NCI-H345 treated with DMSO at 0.1 percent for 48 hours (cell line): ENCODE measurements around the gene RYR3.

Experiments used
- DNase-seq: peaks from one replicate; lab custom pipeline; 2025; ENCODE audit not compliant: unreplicated experiment; lab: John Stamatoyannopoulos, UW

The RYR3 gene

GRCh38 chr15:33638453-33638852 is 327.7 kb downstream of the RYR3 start:
- DNase-seq = no peak

DNA sequence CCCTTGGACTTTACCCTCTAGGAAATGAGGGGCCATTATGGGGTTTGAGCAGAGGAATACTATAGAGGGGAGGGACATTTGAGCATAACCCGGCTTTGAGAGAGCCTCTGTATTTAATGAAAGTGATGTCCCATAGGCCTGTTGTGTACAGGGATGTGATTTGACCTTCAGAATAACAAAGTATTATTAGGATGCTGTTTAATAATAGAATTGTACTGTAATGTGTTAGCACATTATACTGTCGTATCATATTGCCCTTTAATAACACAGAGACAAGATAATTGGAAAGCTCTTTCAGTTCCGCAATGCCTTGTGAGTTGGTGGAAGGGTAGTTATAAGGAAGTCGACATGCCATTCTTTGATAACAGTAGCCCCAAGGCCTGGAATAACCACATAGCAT is 328.3 kb downstream of the RYR3 start:
- no peak for DNase-seq

GRCh38 chr15:33639456-33639855 is 328.7 kb downstream of the RYR3 start:
- no peak for DNase-seq

GRCh38 chr15:33639978-33640377 is 329.2 kb downstream of the RYR3 start:
- DNase-seq = peak; percentile 24

DNA sequence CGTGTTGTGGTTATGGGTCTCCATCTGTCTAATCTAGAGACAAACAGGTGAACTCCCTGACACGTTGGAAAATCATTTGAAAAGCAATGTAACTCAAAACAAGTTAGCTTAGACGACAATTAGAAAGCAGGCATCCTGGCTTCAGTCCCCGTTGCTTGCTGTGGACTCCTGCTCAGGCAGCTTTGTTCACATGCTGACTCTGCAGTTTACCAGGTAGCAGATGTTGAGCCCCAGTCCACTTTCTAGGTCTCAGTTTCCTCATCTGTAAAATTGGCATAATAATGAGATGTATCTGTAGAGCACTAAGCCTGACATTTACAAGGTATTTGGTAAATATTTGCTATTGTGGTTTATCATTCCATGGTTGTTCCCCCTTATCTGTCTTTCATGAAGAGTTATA is 330.3 kb downstream of the RYR3 start:
- no peak for DNase-seq

GRCh38 chr15:33644304-33644703 is 333.5 kb downstream of the RYR3 start:
- DNase-seq = no peak

GRCh38 chr15:33646744-33647143 is 336.0 kb downstream of the RYR3 start:
- DNase-seq = no peak

- no peak for DNase-seq
These were observed 338.6 kb downstream of the RYR3 start for GRCh38 chr15:33649217-33649933.

GRCh38 chr15:33654860-33655259 is 344.1 kb downstream of the RYR3 start:
- no peak for DNase-seq

DNA sequence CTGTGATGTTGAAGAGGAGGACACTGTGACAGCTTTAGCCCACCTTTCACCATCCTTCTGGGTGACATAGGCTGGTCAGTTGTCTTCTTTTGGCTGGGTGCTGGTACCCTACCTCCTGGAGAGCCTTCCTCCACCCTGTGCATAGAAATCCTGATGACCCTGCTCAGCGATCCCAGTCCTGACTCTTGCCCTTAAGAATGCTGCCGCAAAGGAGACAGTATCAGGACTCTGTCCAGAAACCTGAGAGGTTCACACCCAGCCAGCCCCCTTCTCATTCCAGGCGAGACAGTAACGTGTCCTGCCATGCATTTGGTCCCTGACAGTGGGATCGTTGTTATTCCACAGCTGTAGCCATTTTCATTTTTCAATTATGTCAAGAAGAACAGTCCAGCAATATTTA is 344.7 kb downstream of the RYR3 start:
- no peak for DNase-seq

GRCh38 chr15:33656168-33656567 is 345.4 kb downstream of the RYR3 start:
- no peak for DNase-seq

DNA sequence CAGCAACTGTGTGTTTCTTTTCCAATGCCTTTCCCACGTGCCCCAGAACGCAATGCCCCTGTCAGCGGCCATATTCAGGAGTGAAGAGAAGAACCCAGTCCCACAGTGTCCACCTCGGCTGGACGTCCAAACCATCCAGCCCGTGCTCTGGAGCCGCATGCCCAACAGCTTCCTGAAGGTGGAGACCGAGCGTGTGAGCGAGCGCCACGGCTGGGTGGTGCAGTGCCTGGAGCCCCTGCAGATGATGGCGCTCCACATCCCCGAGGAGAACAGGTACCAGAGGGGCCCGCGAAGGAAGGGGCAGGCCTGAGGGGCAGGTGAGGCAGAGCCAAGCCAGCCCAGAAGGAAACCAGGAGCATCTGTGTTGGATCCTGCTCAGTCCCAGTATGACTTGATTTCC is 349.4 kb downstream of the RYR3 start:
- no peak for DNase-seq

- DNase-seq = no peak
These were observed 351.2 kb downstream of the RYR3 start for GRCh38 chr15:33662014-33662413.

GRCh38 chr15:33664947-33665346 is 354.2 kb downstream of the RYR3 start:
- no peak for DNase-seq

DNA sequence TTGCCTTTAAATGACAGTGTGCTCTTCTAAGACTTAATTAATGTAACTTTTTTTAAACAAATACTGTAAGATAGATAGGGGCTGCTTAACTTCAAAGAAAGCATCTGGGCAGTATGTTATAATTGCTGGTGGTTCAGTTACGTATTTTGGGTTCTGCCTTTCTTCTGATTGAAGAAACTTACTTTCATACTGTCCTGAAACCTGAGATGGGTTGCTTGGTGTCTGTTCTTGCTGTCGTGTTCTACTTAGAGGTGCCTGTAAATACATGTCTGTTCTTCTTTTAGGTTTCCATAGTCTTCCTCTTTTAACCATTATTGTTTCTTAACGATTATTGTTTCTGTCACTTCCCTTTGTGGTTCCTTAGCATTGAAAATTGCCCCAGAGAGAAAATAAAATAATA is 359.8 kb downstream of the RYR3 start:
- no peak for DNase-seq

- no peak for DNase-seq
These were observed 360.7 kb downstream of the RYR3 start for GRCh38 chr15:33671456-33671855.

GRCh38 chr15:33675246-33675645 is 364.5 kb downstream of the RYR3 start:
- no peak for DNase-seq

- no peak for DNase-seq
These were observed 366.6 kb downstream of the RYR3 start for GRCh38 chr15:33677238-33677830.

GRCh38 chr15:33678176-33678575 is 367.4 kb downstream of the RYR3 start:
- DNase-seq = no peak

GRCh38 chr15:33678602-33679001 is 367.8 kb downstream of the RYR3 start:
- DNase-seq = no peak

GRCh38 chr15:33679061-33679460 is 368.3 kb downstream of the RYR3 start:
- no peak for DNase-seq

DNA sequence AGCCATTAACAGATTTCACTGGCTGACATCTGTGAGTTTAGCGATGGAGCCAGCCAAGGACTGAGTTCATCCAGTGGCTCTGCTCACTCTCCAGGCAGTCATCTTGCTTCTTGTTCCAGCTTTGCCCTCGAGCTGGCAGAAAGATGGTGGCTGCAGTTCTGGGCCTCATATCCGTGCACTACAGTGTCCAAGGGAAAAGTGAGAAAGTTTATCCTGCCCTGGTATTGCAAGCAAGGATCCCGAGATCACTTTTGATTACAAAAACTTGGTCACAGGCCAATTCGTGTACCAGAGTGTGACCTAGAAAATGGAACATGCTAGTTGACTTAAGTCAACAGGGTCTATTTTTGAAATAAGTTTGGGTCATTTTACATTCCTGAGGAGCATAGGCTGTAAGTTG is 369.6 kb downstream of the RYR3 start:
- DNase-seq = no peak
